ENCODE data around the gene PITPNB. TPM values are rescaled to one million over a fixed set of nuclear protein-coding genes. Genes with fewer than 3 reads are reported as not detected.

Gene PITPNB
- total and polyA plus RNA-seq, 2 of the 13 experiments (the other 11 are each of a cell fraction or from before 2014, with no cell fraction given), result 17.0 to 30.1 TPM

DNA sequence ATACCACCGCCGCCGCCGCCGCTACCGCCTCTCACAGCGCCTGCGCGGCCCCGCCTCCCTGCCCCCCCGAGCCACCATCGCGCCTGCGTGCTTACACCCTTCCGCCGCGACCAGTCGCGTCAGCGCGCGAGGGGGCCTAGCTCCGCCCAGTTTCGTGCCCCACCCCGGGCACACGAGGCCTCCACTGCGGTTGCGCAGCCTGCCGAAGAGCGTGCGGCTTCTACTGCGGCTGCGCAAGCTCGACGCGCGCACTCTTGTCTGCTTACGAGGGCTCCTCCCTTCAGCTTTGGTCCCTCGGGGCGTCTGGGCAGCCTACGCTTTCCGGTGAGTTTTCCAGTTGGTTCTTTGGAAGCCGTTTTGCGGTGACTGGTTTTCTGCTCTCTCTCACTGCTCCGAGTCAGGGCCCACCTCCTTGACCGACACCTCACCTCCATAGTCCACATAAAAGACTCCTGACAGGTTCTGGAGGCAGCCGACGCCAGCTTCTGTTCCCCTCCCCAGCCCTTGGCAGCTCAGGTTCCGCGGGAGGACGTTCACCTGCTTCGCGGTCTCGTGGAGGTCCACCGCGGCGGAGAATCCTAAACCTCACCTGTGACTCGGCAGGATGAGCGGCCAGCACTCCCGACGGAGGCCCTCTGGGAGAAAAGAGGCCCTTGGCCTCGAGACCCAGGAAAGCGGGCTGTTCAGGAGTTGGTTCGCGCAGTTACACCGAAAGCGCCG is at the start of gene PITPNB (continued):
- TF ChIP-seq, protein P1, sequence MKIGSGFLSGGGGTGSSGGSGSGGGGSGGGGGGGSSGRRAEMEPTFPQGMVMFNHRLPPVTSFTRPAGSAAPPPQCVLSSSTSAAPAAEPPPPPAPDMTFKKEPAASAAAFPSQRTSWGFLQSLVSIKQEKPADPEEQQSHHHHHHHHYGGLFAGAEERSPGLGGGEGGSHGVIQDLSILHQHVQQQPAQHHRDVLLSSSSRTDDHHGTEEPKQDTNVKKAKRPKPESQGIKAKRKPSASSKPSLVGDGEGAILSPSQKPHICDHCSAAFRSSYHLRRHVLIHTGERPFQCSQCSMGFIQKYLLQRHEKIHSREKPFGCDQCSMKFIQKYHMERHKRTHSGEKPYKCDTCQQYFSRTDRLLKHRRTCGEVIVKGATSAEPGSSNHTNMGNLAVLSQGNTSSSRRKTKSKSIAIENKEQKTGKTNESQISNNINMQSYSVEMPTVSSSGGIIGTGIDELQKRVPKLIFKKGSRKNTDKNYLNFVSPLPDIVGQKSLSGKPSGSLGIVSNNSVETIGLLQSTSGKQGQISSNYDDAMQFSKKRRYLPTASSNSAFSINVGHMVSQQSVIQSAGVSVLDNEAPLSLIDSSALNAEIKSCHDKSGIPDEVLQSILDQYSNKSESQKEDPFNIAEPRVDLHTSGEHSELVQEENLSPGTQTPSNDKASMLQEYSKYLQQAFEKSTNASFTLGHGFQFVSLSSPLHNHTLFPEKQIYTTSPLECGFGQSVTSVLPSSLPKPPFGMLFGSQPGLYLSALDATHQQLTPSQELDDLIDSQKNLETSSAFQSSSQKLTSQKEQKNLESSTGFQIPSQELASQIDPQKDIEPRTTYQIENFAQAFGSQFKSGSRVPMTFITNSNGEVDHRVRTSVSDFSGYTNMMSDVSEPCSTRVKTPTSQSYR (CRISPR knock-in tag; IDR thresholded peaks at IDR 0.05; ENCODE audit: borderline replicate concordance), result no peak
- TF ChIP-seq PAF1 (CRISPR knock-in tag; IDR thresholded peaks at IDR 0.05) (no peak), RORA (CRISPR knock-in tag; IDR thresholded peaks at IDR 0.05) (no peak), SMARCC2 (IDR thresholded peaks at IDR 0.05) (no peak), TBL1XR1 (IDR thresholded peaks at IDR 0.05; ENCODE audit: borderline replicate concordance, low read length, partially characterized antibody) (no peak), ZNF17 (CRISPR knock-in tag; IDR thresholded peaks at IDR 0.05) (no peak), NFIC (IDR thresholded peaks at IDR 0.05; ENCODE audit: low read length) (no peak), NFATC3 (CRISPR knock-in tag; IDR thresholded peaks at IDR 0.05) (peak; percentile 63; the same call in 1 of the 2 replicates), TOPORS (CRISPR knock-in tag; IDR thresholded peaks at IDR 0.05) (0 out of 2 replicates have a peak, but pooled peaks have one; percentile 28), TAF15 (IDR thresholded peaks at IDR 0.05; ENCODE audit: low read depth, low read length, poor library complexity, severe bottlenecking) (no peak), ZKSCAN8 (CRISPR knock-in tag; IDR thresholded peaks at IDR 0.05; ENCODE audit: borderline replicate concordance) (no peak), ZNF616 (CRISPR knock-in tag; IDR thresholded peaks at IDR 0.05; ENCODE audit: low read depth) (no peak), MIXL1 (CRISPR knock-in tag; IDR thresholded peaks at IDR 0.05) (0 out of 2 replicates have a peak, but pooled peaks have one; percentile 18), DMAP1 (CRISPR knock-in tag; IDR thresholded peaks at IDR 0.05) (peak; percentile 72; the same call in 1 of the 2 replicates), RFX1 (IDR thresholded peaks at IDR 0.05) (no peak)
- TF ChIP-seq, protein P2, sequence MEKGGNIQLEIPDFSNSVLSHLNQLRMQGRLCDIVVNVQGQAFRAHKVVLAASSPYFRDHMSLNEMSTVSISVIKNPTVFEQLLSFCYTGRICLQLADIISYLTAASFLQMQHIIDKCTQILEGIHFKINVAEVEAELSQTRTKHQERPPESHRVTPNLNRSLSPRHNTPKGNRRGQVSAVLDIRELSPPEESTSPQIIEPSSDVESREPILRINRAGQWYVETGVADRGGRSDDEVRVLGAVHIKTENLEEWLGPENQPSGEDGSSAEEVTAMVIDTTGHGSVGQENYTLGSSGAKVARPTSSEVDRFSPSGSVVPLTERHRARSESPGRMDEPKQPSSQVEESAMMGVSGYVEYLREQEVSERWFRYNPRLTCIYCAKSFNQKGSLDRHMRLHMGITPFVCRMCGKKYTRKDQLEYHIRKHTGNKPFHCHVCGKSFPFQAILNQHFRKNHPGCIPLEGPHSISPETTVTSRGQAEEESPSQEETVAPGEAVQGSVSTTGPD (CRISPR knock-in tag; IDR thresholded peaks at IDR 0.05), result no peak
- TF ChIP-seq, protein P3, sequence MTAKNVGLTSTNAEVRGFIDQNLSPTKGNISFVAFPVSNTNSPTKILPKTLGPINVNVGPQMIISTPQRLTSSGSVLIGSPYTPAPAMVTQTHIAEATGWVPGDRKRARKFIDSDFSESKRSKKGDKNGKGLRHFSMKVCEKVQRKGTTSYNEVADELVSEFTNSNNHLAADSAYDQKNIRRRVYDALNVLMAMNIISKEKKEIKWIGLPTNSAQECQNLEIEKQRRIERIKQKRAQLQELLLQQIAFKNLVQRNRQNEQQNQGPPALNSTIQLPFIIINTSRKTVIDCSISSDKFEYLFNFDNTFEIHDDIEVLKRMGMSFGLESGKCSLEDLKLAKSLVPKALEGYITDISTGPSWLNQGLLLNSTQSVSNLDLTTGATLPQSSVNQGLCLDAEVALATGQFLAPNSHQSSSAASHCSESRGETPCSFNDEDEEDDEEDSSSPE (CRISPR knock-in tag; IDR thresholded peaks at IDR 0.05), result peak; percentile 94
- TF ChIP-seq, protein P4, sequence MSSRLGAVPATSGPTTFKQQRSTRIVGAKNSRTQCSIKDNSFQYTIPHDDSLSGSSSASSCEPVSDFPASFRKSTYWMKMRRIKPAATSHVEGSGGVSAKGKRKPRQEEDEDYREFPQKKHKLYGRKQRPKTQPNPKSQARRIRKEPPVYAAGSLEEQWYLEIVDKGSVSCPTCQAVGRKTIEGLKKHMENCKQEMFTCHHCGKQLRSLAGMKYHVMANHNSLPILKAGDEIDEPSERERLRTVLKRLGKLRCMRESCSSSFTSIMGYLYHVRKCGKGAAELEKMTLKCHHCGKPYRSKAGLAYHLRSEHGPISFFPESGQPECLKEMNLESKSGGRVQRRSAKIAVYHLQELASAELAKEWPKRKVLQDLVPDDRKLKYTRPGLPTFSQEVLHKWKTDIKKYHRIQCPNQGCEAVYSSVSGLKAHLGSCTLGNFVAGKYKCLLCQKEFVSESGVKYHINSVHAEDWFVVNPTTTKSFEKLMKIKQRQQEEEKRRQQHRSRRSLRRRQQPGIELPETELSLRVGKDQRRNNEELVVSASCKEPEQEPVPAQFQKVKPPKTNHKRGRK (CRISPR knock-in tag; IDR thresholded peaks at IDR 0.05), result no peak
- TF ChIP-seq, protein P5, sequence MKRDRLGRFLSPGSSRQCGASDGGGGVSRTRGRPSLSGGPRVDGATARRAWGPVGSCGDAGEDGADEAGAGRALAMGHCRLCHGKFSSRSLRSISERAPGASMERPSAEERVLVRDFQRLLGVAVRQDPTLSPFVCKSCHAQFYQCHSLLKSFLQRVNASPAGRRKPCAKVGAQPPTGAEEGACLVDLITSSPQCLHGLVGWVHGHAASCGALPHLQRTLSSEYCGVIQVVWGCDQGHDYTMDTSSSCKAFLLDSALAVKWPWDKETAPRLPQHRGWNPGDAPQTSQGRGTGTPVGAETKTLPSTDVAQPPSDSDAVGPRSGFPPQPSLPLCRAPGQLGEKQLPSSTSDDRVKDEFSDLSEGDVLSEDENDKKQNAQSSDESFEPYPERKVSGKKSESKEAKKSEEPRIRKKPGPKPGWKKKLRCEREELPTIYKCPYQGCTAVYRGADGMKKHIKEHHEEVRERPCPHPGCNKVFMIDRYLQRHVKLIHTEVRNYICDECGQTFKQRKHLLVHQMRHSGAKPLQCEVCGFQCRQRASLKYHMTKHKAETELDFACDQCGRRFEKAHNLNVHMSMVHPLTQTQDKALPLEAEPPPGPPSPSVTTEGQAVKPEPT (CRISPR knock-in tag; IDR thresholded peaks at IDR 0.05; ENCODE audit: low read depth), result no peak
- TF ChIP-seq, protein P6, sequence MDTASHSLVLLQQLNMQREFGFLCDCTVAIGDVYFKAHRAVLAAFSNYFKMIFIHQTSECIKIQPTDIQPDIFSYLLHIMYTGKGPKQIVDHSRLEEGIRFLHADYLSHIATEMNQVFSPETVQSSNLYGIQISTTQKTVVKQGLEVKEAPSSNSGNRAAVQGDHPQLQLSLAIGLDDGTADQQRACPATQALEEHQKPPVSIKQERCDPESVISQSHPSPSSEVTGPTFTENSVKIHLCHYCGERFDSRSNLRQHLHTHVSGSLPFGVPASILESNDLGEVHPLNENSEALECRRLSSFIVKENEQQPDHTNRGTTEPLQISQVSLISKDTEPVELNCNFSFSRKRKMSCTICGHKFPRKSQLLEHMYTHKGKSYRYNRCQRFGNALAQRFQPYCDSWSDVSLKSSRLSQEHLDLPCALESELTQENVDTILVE (CRISPR knock-in tag; IDR thresholded peaks at IDR 0.05), result no peak
